ENCODE measurements around the gene MAD2L1BP. TPM values are rescaled to one million over a fixed set of nuclear protein-coding genes. Genes with fewer than 3 reads are reported as not detected.

MAD2L1BP gene
- polyA plus RNA-seq, 1 donor (not counting 4 experiments of a cell fraction or from before 2014, with no cell fraction given), result 34.2 TPM

- FAIRE-seq (no peak), DNase-seq (ENCODE audit: low read depth, low spot score) (no peak)
- H3K4me1 ChIP-seq (ENCODE audit: control insufficient read depth, extremely low read depth, insufficient read depth, low read length), result peaks cover 16% of the 10 kb centered on the region
- peak within 1 kb of the TSS; percentile 98 for H3K4me2 ChIP-seq (ENCODE audit: control insufficient read depth, extremely low read depth, insufficient read depth, low read depth, low read length)
- H4K20me1 ChIP-seq (ENCODE audit: control insufficient read depth, extremely low read depth, insufficient read depth, low read length), result no peaks in the 10 kb centered on the region
- H3K36me3 ChIP-seq (ENCODE audit: control insufficient read depth in 2 of 2, extremely low read depth in 1 of 2, insufficient read depth in 2 of 2, low read length in 2 of 2), result peaks cover 2 to 3% of the 10 kb centered on the region in 2 experiments
- TF ChIP-seq EZH2 (IDR thresholded peaks at IDR 0.05; ENCODE audit: low read length) (no peak), CTCF (optimal IDR thresholded peaks at IDR 0.05 in 1 of 3, IDR thresholded peaks at IDR 0.05 in 1 of 3, conservative IDR thresholded peaks at IDR 0.05 in 1 of 3; ENCODE audit: extremely low read depth in 1 of 3, insufficient read depth in 2 of 3, low read length in 3 of 3) (no peak)
- peak within 1 kb of the TSS; percentile 95 for H3K9ac ChIP-seq (ENCODE audit: control insufficient read depth, extremely low read depth, insufficient read depth, low read length)
- peaks cover 2% of the 10 kb centered on the region for H3K9me1 ChIP-seq (ENCODE audit: control insufficient read depth, extremely low read depth, insufficient read depth, low read length)
- H3K79me2 ChIP-seq (ENCODE audit: control insufficient read depth, insufficient read depth, low read length), result peaks cover 49% of the 10 kb centered on the region
- dilution Hi-C loops (cut with MboI; ENCODE audit: extremely low pct_ligation_motif_present, low sequenced_read_pairs), result no loop called here
- H3K27me3 ChIP-seq (ENCODE audit: control insufficient read depth, extremely low read depth, insufficient read depth, low read length), result no peaks in the 10 kb centered on the region
- peak within 1 kb of the TSS; percentile 81 for H3K27ac ChIP-seq (ENCODE audit: control insufficient read depth, insufficient read depth, low read length)
- no peaks in the 10 kb centered on the region for H3K9me3 ChIP-seq (ENCODE audit: control insufficient read depth, low read depth, low read length)
- H3K4me3 ChIP-seq (ENCODE audit: control insufficient read depth in 2 of 3, extremely low read depth in 1 of 3, insufficient read depth in 2 of 3, low read depth in 1 of 3, low read length in 3 of 3), result peak within 1 kb of the TSS; percentile 59 to 97 (median 94)
- H2AFZ ChIP-seq (ENCODE audit: control insufficient read depth, low read length), result peak within 1 kb of the TSS; percentile 94
These were observed 52.1 kb downstream of the MAD2L1BP start, which contains the start of gene MRPS18A for GRCh38 chr6:43687437-43688347. TSS of gene MRPS18A (minus strand) at chr6:43687791. CDS start at chr6:43687779, 12 bp downstream.

DNA sequence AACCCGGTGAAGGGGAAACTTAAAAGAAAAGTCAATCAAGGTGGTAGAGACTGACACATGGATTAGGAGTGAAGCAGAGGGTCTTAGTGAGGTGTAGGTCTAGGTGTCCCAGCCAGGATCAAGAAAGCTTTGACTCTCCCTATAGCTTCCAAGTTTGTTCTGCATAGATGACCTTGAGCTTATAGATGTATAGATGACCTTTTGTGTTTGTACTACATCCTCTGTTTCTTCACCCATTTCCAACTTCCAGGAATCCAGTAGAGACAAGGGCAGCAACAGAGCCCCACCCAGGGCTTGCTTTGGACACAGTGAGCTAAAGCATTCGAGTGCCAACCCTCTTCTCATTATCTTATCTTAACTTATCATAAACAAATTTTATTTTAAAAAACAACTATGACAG, 53.8 kb downstream of the MAD2L1BP start:
- Histone ChIP-seq H3K4me2 (ENCODE audit: control insufficient read depth, extremely low read depth, insufficient read depth, low read depth, low read length) (no peak overlapping the region), H3K9ac (ENCODE audit: control insufficient read depth, extremely low read depth, insufficient read depth, low read length) (no peak overlapping the region), H3K27ac (ENCODE audit: control insufficient read depth, insufficient read depth, low read length) (no peak overlapping the region), H2AFZ (ENCODE audit: control insufficient read depth, low read length) (no peak overlapping the region), H4K20me1 (ENCODE audit: control insufficient read depth, extremely low read depth, insufficient read depth, low read length) (no peaks in the 10 kb centered on the region), H3K36me3 (ENCODE audit: control insufficient read depth in 2 of 2, extremely low read depth in 1 of 2, insufficient read depth in 2 of 2, low read length in 2 of 2) (no peaks in the 10 kb centered on the region), H3K9me3 (ENCODE audit: control insufficient read depth, low read depth, low read length) (no peaks in the 10 kb centered on the region), H3K79me2 (ENCODE audit: control insufficient read depth, insufficient read depth, low read length) (peaks cover 32% of the 10 kb centered on the region), H3K4me3 (ENCODE audit: control insufficient read depth in 2 of 3, extremely low read depth in 1 of 3, insufficient read depth in 2 of 3, low read depth in 1 of 3, low read length in 3 of 3) (no peak overlapping the region), H3K9me1 (ENCODE audit: control insufficient read depth, extremely low read depth, insufficient read depth, low read length) (no peaks in the 10 kb centered on the region), H3K4me1 (ENCODE audit: control insufficient read depth, extremely low read depth, insufficient read depth, low read length) (peaks cover 16% of the 10 kb centered on the region), H3K27me3 (ENCODE audit: control insufficient read depth, extremely low read depth, insufficient read depth, low read length) (no peaks in the 10 kb centered on the region)
- no peak for TF ChIP-seq EZH2 (IDR thresholded peaks at IDR 0.05; ENCODE audit: low read length)
- no peak for TF ChIP-seq CTCF (optimal IDR thresholded peaks at IDR 0.05 in 1 of 3, IDR thresholded peaks at IDR 0.05 in 1 of 3, conservative IDR thresholded peaks at IDR 0.05 in 1 of 3; ENCODE audit: extremely low read depth in 1 of 3, insufficient read depth in 2 of 3, low read length in 3 of 3)
- dilution Hi-C loops (cut with MboI; ENCODE audit: extremely low pct_ligation_motif_present, low sequenced_read_pairs), result no loop called here
- FAIRE-seq, result no peak
- no peak for DNase-seq (ENCODE audit: low read depth, low spot score)

Other genes starting within 250 kb of the MAD2L1BP start
- gene ABCC10, start 208.3 kb upstream of the MAD2L1BP start, polyA plus RNA-seq, result 17.9 to 30.1 TPM (median 23.0 TPM) in 3 replicates
- gene DLK2, start 180.3 kb upstream of the MAD2L1BP start, polyA plus RNA-seq, result 19.8 to 32.2 TPM (median 31.6 TPM) in 3 replicates
- gene TJAP1, start 158.3 kb upstream of the MAD2L1BP start, polyA plus RNA-seq, result 17.2 to 45.5 TPM (median 23.3 TPM) in 3 replicates
- gene LRRC73, start 125.5 kb upstream of the MAD2L1BP start, polyA plus RNA-seq, result 0.16 to 0.40 TPM (median 0.18 TPM) in 3 replicates
- 120 to 138 TPM (median 136 TPM) in 3 replicates for gene YIPF3, start 118.9 kb upstream of the MAD2L1BP start, polyA plus RNA-seq
- gene POLR1C, start 118.8 kb upstream of the MAD2L1BP start, polyA plus RNA-seq, result 99.6 to 121 TPM (median 119 TPM) in 3 replicates
- 40.5 to 49.9 TPM (median 46.3 TPM) in 3 replicates for gene XPO5, start 59.8 kb upstream of the MAD2L1BP start, polyA plus RNA-seq
- gene POLH, start 59.7 kb upstream of the MAD2L1BP start, polyA plus RNA-seq, result 24.4 to 32.3 TPM (median 29.9 TPM) in 3 replicates
- gene GTPBP2, start 6.6 kb upstream of the MAD2L1BP start, polyA plus RNA-seq, result 51.2 to 80.6 TPM (median 59.5 TPM) in 3 replicates
- not detected in 3 replicates for gene RSPH9, start 9.2 kb downstream of the MAD2L1BP start, polyA plus RNA-seq
- 48.8 to 62.8 TPM (median 54.5 TPM) in 3 replicates for gene MRPS18A, start 52.0 kb downstream of the MAD2L1BP start, polyA plus RNA-seq
- gene VEGFA, start 134.4 kb downstream of the MAD2L1BP start, polyA plus RNA-seq, result 91.3 to 191 TPM (median 149 TPM) in 3 replicates

All from keratinocyte (primary cell).